GM18502 (cell line): ENCODE measurements around the gene GPR37L1.

Source experiments
- ATAC-seq: cut with Tn5 transposase; IDR thresholded peaks from one replicate; pipeline ENCODE4 v1.9.1; 2021; ENCODE audit warnings: mild to moderate bottlenecking; ENCODE audit not compliant: unreplicated experiment, poor library complexity

Gene GPR37L1

DNA sequence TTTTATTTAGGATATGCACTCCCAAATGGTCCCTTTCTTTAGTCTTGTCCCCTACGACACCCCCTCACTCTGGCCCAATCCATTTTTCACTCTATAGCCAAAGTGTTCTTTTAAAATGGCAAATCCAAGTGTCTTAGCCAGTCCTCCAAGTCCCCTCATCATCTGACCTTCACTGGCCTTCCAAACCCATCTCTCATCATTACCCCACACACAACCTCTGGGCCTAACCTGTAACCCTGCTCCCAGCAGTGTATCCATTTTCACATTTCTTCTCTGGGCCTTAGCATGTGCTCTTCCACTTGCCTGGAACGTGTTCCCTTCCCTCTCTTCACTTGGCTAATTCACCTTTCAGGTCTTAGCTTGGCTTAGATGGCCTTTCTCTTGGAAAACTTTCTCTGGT lies 28.3 kb downstream of the GPR37L1 start:
- ATAC-seq: no peak

DNA sequence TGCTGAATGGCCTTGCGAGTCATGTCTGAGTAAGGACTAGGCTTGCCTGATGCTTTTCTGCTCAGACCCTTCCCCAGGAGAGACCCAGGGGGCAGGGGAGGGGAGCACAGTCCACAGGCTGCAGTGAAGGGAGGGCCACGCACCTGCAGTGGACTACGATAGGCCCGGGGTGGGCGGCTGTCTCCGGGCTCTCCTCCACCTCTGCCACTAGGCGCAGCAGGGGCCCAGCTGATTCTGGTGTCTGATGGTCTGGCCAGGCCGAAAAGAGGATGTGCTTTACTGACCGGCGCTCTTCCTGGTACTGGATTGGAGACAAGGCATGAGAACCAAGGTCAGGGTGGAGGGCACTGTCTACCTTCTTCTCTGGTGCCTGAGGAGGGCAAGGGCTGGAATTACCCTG lies 29.7 kb downstream of the GPR37L1 start:
- ATAC-seq: no peak

- ATAC-seq: no peak
Measured at GRCh38 chr1:202153284-202153683, 30.6 kb downstream of the GPR37L1 start.

GRCh38 chr1:202154148-202154765 lies 31.5 kb downstream of the GPR37L1 start:
- no peak for ATAC-seq

- no peak for ATAC-seq
Measured at GRCh38 chr1:202154766-202155477, 32.2 kb downstream of the GPR37L1 start.

GRCh38 chr1:202155478-202156021 lies 32.8 kb downstream of the GPR37L1 start:
- no peak for ATAC-seq

DNA sequence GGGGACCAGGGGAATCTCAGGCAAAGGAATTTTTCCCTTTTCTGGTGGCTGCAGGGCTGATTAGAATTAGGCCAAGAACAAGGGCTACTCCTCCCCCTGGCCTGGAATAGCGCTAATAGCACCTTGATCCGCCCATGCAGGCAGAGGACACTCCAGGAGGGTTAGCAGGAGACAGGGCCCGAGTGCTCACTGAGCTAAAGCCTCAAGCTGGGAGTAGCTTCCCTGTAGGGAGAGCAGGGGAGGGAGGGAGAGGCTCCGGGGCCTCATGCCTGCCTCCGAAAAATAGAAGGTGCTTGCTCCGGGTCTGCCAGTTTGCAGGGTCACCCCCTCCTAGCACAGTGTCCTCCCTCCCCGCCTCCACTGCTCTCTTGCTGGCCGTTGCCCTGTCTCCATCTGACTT lies 33.9 kb downstream of the GPR37L1 start:
- no peak for ATAC-seq

GRCh38 chr1:202157945-202158344 lies 35.2 kb downstream of the GPR37L1 start:
- ATAC-seq: no peak

DNA sequence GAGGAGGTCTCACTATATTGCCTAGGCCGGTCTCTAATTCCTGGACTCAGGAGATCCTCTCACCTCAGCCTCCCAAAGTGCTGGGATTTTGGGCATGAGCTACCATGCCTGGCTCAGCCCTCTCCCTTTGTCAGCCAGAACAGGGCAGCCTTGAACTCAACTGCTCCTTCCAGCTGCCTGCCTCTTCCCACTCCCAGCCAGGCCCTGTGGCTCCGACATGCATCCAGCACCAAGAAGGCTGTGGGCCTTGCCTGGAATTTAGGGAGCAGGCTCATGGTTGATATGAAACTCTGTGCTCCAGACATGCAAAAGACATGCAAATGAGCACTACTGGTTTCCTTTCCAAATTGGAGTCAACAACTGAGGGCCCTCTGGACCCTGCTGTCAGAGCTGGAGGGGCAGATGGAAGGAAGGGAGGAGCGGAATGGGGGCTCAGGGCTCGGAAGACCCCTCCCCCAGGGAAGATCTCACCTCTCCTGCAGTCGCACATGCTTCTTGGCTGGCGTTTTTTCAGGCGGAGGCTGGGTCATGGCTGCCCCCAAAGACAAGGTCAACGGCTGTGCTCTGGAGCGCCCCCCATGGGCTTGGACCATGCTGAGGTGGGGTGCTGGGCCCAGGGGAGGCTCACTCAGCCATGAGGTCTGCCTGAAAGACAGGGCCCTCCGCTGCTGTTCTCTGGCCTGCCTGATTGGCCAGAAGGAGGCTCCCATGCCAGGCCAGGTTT lies 36.3 kb downstream of the GPR37L1 start:
- no peak for ATAC-seq

DNA sequence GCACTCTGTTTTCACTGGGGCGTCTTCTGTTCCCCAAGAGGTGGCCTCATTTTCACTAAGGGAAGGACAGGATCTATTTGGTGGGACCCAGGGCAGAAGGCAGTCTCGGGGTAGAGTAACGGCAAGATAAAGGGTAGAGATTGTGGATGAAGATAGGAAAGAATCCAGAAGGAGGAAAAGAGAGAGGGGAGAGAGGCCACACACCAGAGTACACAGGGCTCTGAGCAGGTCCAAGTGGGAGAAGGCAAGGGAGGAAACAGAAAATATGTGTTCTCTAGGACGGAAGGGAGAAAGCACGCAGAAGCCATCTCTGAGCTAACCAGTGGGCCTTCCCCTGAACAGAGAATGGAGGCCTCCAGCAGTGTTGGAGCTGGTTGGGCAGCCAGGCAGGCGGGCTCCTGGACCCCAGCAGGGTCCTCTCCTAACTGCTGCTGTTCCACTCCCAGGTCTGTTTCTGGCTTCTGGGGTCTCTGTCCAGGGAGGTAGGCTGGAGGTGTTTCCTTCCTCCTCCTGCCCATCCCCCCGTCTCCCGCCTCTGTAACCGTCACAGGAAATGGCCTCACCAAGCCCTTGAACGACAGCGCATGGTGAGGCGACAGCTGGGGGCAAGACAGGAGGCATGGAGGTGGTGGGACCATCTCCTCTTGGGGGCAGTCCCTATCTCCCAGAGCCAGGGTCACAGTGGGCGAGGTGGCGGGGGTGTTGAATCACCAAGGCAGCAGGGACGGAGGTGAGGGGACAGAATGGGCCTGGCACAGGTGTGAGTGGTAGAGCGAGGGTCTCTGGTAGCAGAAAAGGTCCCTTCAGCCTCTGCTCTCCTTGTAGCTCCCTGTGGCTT lies 37.0 kb downstream of the GPR37L1 start:
- peak; percentile 20 for ATAC-seq

DNA sequence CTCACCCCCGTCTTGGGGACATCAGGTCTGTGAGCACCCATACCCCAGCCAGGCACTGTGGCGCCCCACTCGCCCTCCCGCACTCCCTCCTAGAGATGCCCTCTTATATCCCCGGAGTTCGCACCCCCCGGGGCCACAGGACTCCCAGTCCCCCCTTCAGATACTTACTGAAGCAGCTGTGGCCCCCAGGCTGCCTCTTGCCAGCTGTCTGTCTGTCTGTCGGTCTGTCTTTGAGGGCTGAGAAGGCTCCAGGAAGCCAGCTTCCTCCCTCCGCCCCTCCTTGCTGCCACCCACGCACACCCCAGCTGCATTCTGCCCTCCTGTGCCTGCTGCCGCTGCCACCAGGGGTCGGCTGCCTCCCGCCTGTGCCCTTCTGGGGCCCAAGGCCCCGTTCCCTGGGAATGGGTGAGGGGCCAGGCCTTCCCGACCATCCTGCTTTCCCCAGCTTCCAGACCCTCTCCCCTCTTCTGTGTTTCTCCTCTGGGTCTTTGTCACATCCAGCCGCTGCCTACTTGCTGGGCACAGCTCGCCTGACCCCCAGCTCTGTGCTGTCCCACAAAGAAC lies 37.7 kb downstream of the GPR37L1 start, which contains the start of gene PTPN7:
TSS of gene PTPN7 (minus strand) at position 226 of the 564 bp plus-strand sequence. CDS start 1,200 bp downstream, outside the sequence.
- peak; percentile 56 for ATAC-seq

- no peak for ATAC-seq
Measured at GRCh38 chr1:202161151-202162046, 38.7 kb downstream of the GPR37L1 start.

DNA sequence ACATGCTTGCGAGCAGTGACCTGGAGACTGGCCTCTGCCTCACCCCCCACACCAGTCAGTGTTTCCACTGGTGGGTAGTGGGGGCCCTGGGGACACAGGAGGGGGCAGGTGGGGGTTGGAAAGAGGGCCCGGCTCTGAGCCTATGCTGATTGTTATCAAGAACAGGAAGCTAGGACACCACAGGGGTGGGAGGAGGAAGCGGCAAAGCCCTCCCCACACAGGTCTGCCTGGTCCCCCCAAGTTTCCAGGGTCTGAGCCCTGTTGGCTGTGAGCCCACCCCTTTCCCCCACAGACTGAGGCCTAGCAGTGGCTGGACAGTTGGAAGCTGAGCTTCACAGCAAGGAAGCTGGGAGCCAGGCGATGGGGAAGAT lies 39.3 kb downstream of the GPR37L1 start:
- ATAC-seq: peak; percentile 35

- ATAC-seq: no peak
Measured at GRCh38 chr1:202162418-202163280, 39.9 kb downstream of the GPR37L1 start.

- no peak for ATAC-seq
Measured at GRCh38 chr1:202163281-202164270, 40.9 kb downstream of the GPR37L1 start.

- peak; percentile 59 for ATAC-seq
Measured at GRCh38 chr1:202164271-202165037, 41.7 kb downstream of the GPR37L1 start.
